SK-N-SH treated with all-trans-retinoic acid at 6 μM for 48 hours (cell line): ENCODE results near the gene CHAF1A.

ENCODE experiments used
- ATAC-seq: fragments of 200-7000 bp; cut with Tn5 transposase; 3 replicates; pipeline ENCODE4 v1.9.1; 2020; ENCODE audit warnings: mild to moderate bottlenecking, moderate library complexity
- ARNTL ChIP-seq: fragments of 450-650 bp; formaldehyde crosslinking; IDR thresholded peaks from 2 replicates; pipeline ENCODE4 v1.5.0; 2020; ENCODE audit warnings: low read depth, mild to moderate bottlenecking, moderate library complexity, borderline replicate concordance
- BACH2 ChIP-seq: fragments of 250-450 bp; sonication (Bioruptor Pico); IDR thresholded peaks from 2 replicates; pipeline ENCODE4 v1.9.0; 2021; ENCODE audit warnings: mild to moderate bottlenecking, borderline replicate concordance
- CREB5 ChIP-seq: fragments of 250-450 bp; sonication (Bioruptor Pico); IDR thresholded peaks from 2 replicates; pipeline ENCODE4 v1.5.1; 2020; ENCODE audit warnings: low read depth, mild to moderate bottlenecking, moderate library complexity
- CSDC2 ChIP-seq: fragments of 250-450 bp; sonication (Bioruptor Pico); IDR thresholded peaks from 2 replicates; pipeline ENCODE4 v1.5.0; 2020; ENCODE audit warnings: mild to moderate bottlenecking, moderate library complexity
- CSRNP3 ChIP-seq: fragments of 250-450 bp; sonication (Bioruptor Pico); IDR thresholded peaks from 2 replicates; pipeline ENCODE4 v1.5.1; 2021; ENCODE audit warnings: mild to moderate bottlenecking, moderate library complexity
- ESRRG ChIP-seq: fragments of 250-450 bp; sonication (Bioruptor Pico); IDR thresholded peaks from 2 replicates; pipeline ENCODE4 v1.6.1; 2021; ENCODE audit warnings: mild to moderate bottlenecking
- GLIS3 ChIP-seq: fragments of 250-450 bp; sonication (Bioruptor Pico); IDR thresholded peaks from 2 replicates; pipeline ENCODE4 v1.5.0; 2020; ENCODE audit warnings: mild to moderate bottlenecking, moderate library complexity
- ISL1 ChIP-seq: fragments of 250-450 bp; sonication (Bioruptor Pico); IDR thresholded peaks from 2 replicates; pipeline ENCODE4 v2.1.2; 2022; ENCODE audit warnings: mild to moderate bottlenecking, moderate library complexity
- OSR1 ChIP-seq: fragments of 250-450 bp; sonication (Bioruptor Pico); IDR thresholded peaks from 2 replicates; pipeline ENCODE4 v1.8.0; 2022; ENCODE audit warnings: moderate library complexity, mild to moderate bottlenecking, inconsistent platforms
- PATZ1 ChIP-seq: fragments of 250-450 bp; sonication (Bioruptor Pico); IDR thresholded peaks from 2 replicates; pipeline ENCODE4 v1.8.0; 2020; ENCODE audit warnings: mild to moderate bottlenecking, moderate library complexity, borderline replicate concordance
- POU6F1 ChIP-seq: fragments of 250-450 bp; sonication (Bioruptor Pico); IDR thresholded peaks from 2 replicates; pipeline ENCODE4 v1.8.0; 2021; ENCODE audit warnings: low read depth, mild to moderate bottlenecking, moderate library complexity, borderline replicate concordance
- RARB ChIP-seq: fragments of 250-450 bp; sonication (Bioruptor Pico); IDR thresholded peaks from 2 replicates; pipeline ENCODE4 v1.8.0; 2021; ENCODE audit warnings: mild to moderate bottlenecking, moderate library complexity
- SNAI2 ChIP-seq: fragments of 250-450 bp; sonication (Bioruptor Pico); IDR thresholded peaks from 2 replicates; pipeline ENCODE4 v1.5.0; 2020; ENCODE audit warnings: mild to moderate bottlenecking, moderate library complexity
- TCF4 ChIP-seq: fragments of 250-450 bp; sonication (Bioruptor Pico); IDR thresholded peaks from 2 replicates; pipeline ENCODE4 v1.8.0; 2021; ENCODE audit warnings: mild to moderate bottlenecking, moderate library complexity, borderline replicate concordance
- TOX ChIP-seq: fragments of 250-450 bp; sonication (Bioruptor Pico); IDR thresholded peaks from 2 replicates; pipeline ENCODE4 v1.8.0; 2021; ENCODE audit warnings: mild to moderate bottlenecking, moderate library complexity, borderline replicate concordance
- ZC3H10 ChIP-seq: fragments of 250-450 bp; sonication (Bioruptor Pico); IDR thresholded peaks from 2 replicates; pipeline ENCODE4 v1.5.1; 2021; ENCODE audit warnings: mild to moderate bottlenecking, moderate library complexity
- ZFP3 ChIP-seq: fragments of 250-450 bp; sonication (Bioruptor Pico); IDR thresholded peaks from 2 replicates; pipeline ENCODE4 v1.5.0; 2020; ENCODE audit warnings: mild to moderate bottlenecking, moderate library complexity
- ZFP30 ChIP-seq: fragments of 450-650 bp; formaldehyde crosslinking; IDR thresholded peaks from 2 replicates; pipeline ENCODE4 v1.5.0; 2022; ENCODE audit warnings: mild to moderate bottlenecking, moderate library complexity
- ZNF565 ChIP-seq: fragments of 450-650 bp; formaldehyde crosslinking; conservative IDR thresholded peaks from 2 replicates; pipeline ENCODE4 v1.5.0; 2020; ENCODE audit warnings: low read depth, mild to moderate bottlenecking, moderate library complexity
- ZNF70 ChIP-seq: fragments of 450-650 bp; formaldehyde crosslinking; IDR thresholded peaks from 2 replicates; pipeline ENCODE4 v1.5.0; 2020; ENCODE audit warnings: mild to moderate bottlenecking, moderate library complexity

The CHAF1A gene

GRCh38 chr19:4357095-4357797 is 45.2 kb upstream of the CHAF1A start (continued):
- TF ChIP-seq ZNF70 (CRISPR knock-in tag) (no peak), CREB5 (CRISPR knock-in tag) (no peak), CSDC2 (CRISPR knock-in tag) (no peak)

- TF ChIP-seq OSR1 (CRISPR knock-in tag), result no peak
- no peak for TF ChIP-seq ZNF565 (CRISPR knock-in tag)
- no peak for TF ChIP-seq ZC3H10 (CRISPR knock-in tag)
- TF ChIP-seq POU6F1 (CRISPR knock-in tag), result no peak
- TF ChIP-seq CSRNP3 (CRISPR knock-in tag), result no peak
- no peak for TF ChIP-seq GLIS3 (CRISPR knock-in tag)
- no peak for TF ChIP-seq CSDC2 (CRISPR knock-in tag)
- TF ChIP-seq TCF4 (CRISPR knock-in tag), result no peak
- TF ChIP-seq PATZ1, result no peak
- no peak for ATAC-seq
Observed at GRCh38 chr19:4357921-4358326, 44.5 kb upstream of the CHAF1A start.

GRCh38 chr19:4358709-4359626 is 43.5 kb upstream of the CHAF1A start:
- ATAC-seq, result no peak
- TF ChIP-seq TOX (CRISPR knock-in tag) (no peak), PATZ1 (no peak), GLIS3 (CRISPR knock-in tag) (no peak), CSRNP3 (CRISPR knock-in tag) (no peak), ZFP30 (CRISPR knock-in tag) (no peak), ARNTL (CRISPR knock-in tag) (no peak), ISL1 (CRISPR knock-in tag) (no peak), ZFP3 (no peak), ESRRG (CRISPR knock-in tag) (no peak), BACH2 (CRISPR knock-in tag) (no peak), SNAI2 (CRISPR knock-in tag) (no peak), RARB (CRISPR knock-in tag) (no peak), CREB5 (CRISPR knock-in tag) (no peak), ZNF70 (CRISPR knock-in tag) (no peak)
